ENCODE data around the gene AKR7A3. TPM values are rescaled to one million over a fixed set of nuclear protein-coding genes. Genes with fewer than 3 reads are reported as not detected.
"Not testable (repeated sequence)": the region's sequence is repeated elsewhere in the genome, so short reads cannot be mapped to it uniquely, and the experiment has no call there.

Gene AKR7A3
- polyA plus RNA-seq, 1 donor: 3.2 TPM

DNA sequence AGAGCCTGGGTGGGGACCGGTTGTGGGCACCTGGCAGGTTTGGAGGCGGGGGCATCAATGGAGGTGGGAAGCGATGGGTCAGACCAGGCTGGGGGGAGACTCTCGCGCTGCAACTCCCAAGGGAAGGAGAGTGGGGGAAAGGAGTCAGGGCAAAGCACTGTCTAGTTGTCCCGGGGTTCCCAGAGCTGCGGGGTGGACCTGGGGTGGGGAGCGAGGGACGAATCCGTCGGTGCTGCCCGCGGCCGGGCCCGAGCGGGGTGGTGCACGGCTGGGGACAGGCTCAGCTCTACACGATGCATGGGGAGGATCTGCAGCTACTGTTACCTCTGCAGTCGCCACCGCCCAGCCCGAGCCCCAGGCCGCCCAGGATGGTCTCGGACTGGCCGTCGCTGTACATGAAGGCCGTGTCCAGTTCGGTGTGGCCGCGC is 22.9 kb upstream of the AKR7A3 start:
- WGBS (ENCODE audit: insufficient coverage, low lambda C conversion rate): 0% methylated on average over 1 of the region's 29 CpGs
- H3K9me3 ChIP-seq (ENCODE audit: control insufficient read depth, low read depth, low read length): no peaks in the 10 kb centered on the region
- peaks cover 32% of the 10 kb centered on the region for H3K36me3 ChIP-seq (ENCODE audit: control insufficient read depth, insufficient read depth, low read length)
- H3K27ac ChIP-seq (ENCODE audit: low read length): peak overlapping the region; percentile 58
- peaks cover 36% of the 10 kb centered on the region for H3K4me1 ChIP-seq (ENCODE audit: control insufficient read depth, insufficient read depth, low read length)
- H3K4me3 ChIP-seq (ENCODE audit: low read length): peak overlapping the region; percentile 76
- no peaks in the 10 kb centered on the region for H3K27me3 ChIP-seq (ENCODE audit: control insufficient read depth, insufficient read depth, low read length)
- no peak for DNase-seq

DNA sequence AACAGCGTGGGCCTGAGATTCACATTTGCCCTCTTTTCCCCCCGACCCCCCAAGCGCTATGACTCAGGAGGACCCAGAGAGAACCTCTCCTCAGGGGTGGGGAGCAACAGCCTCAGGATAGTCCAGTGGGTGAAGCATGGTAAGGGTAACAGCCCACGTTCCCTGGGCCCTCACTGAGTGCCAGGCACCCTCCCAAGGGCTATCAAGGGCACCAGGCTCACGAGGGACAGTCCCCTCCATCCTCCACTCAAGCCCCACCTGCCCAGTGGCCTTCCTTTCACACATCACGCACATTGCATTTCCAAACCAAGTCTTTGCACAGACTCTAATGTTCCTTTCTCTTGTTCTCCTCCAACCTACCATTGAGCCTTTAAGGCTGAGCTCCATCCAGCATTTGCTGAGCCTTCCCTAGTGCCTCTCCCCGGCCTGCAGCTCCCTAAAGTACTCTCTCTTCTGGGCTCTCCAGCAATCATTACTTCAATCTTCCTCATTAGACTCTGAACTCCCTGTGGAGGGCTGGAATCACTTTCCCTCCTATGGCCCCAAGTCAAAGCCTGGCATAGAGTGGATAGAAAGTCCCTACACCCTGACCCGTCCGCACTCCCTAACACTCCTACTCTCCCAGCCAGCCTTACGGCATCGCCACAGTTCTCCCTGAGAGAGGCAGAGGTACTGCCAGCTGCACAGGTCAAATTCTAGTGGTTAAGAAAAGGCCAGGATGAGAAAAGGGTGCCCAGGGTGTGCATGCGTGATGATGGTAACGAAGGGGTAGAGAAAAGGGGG is 22.3 kb upstream of the AKR7A3 start:
- WGBS (ENCODE audit: insufficient coverage, low lambda C conversion rate): 56% methylated on average over 5 of the region's 13 CpGs

DNA sequence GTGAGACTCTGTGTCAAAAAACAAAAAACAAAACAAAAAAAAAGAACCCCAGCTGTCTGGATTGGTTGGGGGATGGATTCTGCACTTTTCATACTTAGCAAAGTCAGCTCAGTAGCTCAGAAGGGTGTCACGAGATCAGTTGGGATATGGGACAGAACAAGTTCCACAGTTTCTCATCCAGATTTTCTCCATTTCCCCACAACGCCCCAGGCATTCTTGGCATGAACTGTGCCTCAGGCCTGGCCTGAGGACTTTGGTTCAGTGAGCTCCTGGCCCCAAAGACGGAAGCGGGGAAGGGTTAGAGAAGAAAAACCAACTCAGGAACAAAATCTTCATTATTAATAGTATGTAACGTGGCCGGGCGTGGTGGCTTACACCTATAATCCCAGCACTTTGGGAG is 21.5 kb upstream of the AKR7A3 start:
- H3K27ac ChIP-seq (ENCODE audit: low read length): no peak overlapping the region
- H3K4me1 ChIP-seq (ENCODE audit: control insufficient read depth, insufficient read depth, low read length): peaks cover 36% of the 10 kb centered on the region
- WGBS (ENCODE audit: insufficient coverage, low lambda C conversion rate): no CpG with 5 or more reads among the region's 7 CpGs
- H3K4me3 ChIP-seq (ENCODE audit: low read length): no peak overlapping the region
- H3K9me3 ChIP-seq (ENCODE audit: control insufficient read depth, low read depth, low read length): no peaks in the 10 kb centered on the region
- DNase-seq: no peak
- no peaks in the 10 kb centered on the region for H3K27me3 ChIP-seq (ENCODE audit: control insufficient read depth, insufficient read depth, low read length)
- H3K36me3 ChIP-seq (ENCODE audit: control insufficient read depth, insufficient read depth, low read length): peaks cover 44% of the 10 kb centered on the region

More for the DNA sequence above, 22.3 kb upstream of the AKR7A3 start:
- Histone ChIP-seq H3K9me3 (ENCODE audit: control insufficient read depth, low read depth, low read length) (no peaks in the 10 kb centered on the region), H3K4me1 (ENCODE audit: control insufficient read depth, insufficient read depth, low read length) (peaks cover 36% of the 10 kb centered on the region), H3K27me3 (ENCODE audit: control insufficient read depth, insufficient read depth, low read length) (no peaks in the 10 kb centered on the region), H3K4me3 (ENCODE audit: low read length) (peak overlapping the region; percentile 76), H3K36me3 (ENCODE audit: control insufficient read depth, insufficient read depth, low read length) (peaks cover 38% of the 10 kb centered on the region), H3K27ac (ENCODE audit: low read length) (peak overlapping the region; percentile 58)
- peak; percentile 54 to 75 for DNase-seq

DNA sequence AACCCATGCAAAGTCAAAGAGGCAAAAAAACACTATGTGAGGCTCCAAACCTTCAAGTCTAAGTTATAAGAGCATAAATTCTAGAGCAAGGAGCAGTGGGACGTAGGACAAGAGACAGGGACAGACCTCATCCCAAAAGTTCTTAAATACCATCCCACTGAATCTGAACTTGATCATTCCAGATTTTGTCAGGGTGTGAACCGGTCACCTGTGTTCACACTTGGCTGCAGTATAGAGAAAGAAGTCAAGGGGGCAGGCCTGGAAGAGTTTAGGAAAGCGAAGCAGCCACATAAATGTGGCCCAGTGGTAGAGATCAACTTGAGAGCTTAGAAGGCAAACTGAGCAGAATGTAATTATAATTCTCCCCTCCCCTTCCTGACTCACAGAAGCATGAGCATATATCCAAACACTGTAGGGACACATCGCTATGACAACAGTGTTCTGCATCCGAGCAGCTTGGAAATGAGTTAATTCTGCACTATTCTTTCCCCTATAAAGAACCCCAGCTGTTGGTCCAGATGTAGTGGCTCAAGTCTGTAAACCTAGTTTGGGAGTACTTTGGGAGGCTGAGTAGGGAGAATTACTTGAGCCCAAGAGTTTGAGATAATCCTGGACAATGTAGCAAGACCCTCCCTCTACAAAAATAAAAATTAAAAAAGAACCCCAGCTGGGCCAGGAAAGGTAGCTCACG is 20.7 kb upstream of the AKR7A3 start:
- H3K27me3 ChIP-seq (ENCODE audit: control insufficient read depth, insufficient read depth, low read length): no peaks in the 10 kb centered on the region
- H3K27ac ChIP-seq (ENCODE audit: low read length): no peak overlapping the region
- DNase-seq: no peak
- peaks cover 51% of the 10 kb centered on the region for H3K36me3 ChIP-seq (ENCODE audit: control insufficient read depth, insufficient read depth, low read length)
- no CpG with 5 or more reads among the region's 6 CpGs for WGBS (ENCODE audit: insufficient coverage, low lambda C conversion rate)
- H3K4me3 ChIP-seq (ENCODE audit: low read length): no peak overlapping the region
- peaks cover 36% of the 10 kb centered on the region for H3K4me1 ChIP-seq (ENCODE audit: control insufficient read depth, insufficient read depth, low read length)
- H3K9me3 ChIP-seq (ENCODE audit: control insufficient read depth, low read depth, low read length): no peaks in the 10 kb centered on the region

DNA sequence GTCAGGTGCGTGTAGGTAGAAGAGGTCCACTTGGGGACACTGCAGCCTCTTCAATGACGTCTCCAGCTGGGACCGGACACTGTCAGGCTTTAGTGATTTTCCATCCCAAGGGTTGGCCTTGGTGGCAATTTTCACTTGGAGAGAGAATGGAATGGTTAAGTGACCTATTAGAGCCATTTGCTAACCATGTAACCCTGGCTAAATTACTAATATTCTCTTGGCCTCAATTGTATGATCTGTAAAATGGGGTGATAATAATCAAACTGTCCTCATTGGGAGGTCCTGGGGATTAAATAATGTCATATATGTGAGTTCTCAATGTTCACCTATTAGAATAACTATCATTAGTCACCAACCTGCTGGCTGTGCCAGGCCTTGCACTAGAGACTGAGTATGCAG is 19.9 kb upstream of the AKR7A3 start:
- no peak for DNase-seq
- peaks cover 29% of the 10 kb centered on the region for H3K4me1 ChIP-seq (ENCODE audit: control insufficient read depth, insufficient read depth, low read length)
- no peaks in the 10 kb centered on the region for H3K9me3 ChIP-seq (ENCODE audit: control insufficient read depth, low read depth, low read length)
- no peaks in the 10 kb centered on the region for H3K27me3 ChIP-seq (ENCODE audit: control insufficient read depth, insufficient read depth, low read length)
- peaks cover 56% of the 10 kb centered on the region for H3K36me3 ChIP-seq (ENCODE audit: control insufficient read depth, insufficient read depth, low read length)
- peak overlapping the region; percentile 14 for H3K27ac ChIP-seq (ENCODE audit: low read length)
- WGBS (ENCODE audit: insufficient coverage, low lambda C conversion rate): no CpG with 5 or more reads among the region's 3 CpGs
- no peak overlapping the region for H3K4me3 ChIP-seq (ENCODE audit: low read length)

DNA sequence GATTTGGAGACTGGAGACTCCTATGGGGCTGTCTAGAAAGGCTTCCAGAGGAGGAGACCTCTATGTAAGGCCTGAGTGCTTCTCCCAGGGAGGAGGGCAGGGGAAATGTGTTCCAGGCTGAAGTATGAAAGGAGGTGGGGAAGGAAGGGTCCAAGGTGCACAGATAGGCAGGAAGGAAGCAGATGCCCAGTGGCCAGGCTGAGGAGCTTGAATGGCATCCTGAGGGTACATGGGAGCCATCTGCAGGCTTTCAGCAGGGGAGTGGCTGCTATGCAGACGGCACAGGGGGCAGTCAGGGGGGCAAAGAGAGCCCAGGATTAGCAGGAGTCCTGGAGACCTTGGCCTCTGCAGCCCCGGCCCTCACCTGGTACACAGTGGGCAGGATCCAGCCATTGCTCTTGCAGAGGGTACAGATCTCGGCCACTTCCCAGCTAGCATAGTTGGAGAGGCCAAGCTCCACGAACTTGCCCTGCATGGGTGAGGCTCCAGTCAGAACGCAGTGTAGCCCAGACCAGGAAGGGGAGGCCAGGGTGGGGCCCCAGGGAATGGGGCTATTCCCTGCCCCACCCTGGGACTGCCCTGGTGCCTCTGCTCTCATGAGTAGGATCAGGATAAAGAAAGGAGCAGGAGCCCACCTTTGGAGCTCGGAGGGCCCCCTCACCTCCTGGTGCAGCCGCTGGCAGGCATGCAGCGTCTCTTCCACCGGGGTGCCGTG is 19.4 kb upstream of the AKR7A3 start:
- Histone ChIP-seq H3K9me3 (ENCODE audit: control insufficient read depth, low read depth, low read length) (no peaks in the 10 kb centered on the region), H3K4me3 (ENCODE audit: low read length) (no peak overlapping the region), H3K36me3 (ENCODE audit: control insufficient read depth, insufficient read depth, low read length) (peaks cover 61% of the 10 kb centered on the region), H3K27me3 (ENCODE audit: control insufficient read depth, insufficient read depth, low read length) (no peaks in the 10 kb centered on the region), H3K4me1 (ENCODE audit: control insufficient read depth, insufficient read depth, low read length) (peaks cover 25% of the 10 kb centered on the region), H3K27ac (ENCODE audit: low read length) (peak overlapping the region; percentile 20)
- no CpG with 5 or more reads among the region's 10 CpGs for WGBS (ENCODE audit: insufficient coverage, low lambda C conversion rate)
- peak; percentile 37 to 58 for DNase-seq

DNA sequence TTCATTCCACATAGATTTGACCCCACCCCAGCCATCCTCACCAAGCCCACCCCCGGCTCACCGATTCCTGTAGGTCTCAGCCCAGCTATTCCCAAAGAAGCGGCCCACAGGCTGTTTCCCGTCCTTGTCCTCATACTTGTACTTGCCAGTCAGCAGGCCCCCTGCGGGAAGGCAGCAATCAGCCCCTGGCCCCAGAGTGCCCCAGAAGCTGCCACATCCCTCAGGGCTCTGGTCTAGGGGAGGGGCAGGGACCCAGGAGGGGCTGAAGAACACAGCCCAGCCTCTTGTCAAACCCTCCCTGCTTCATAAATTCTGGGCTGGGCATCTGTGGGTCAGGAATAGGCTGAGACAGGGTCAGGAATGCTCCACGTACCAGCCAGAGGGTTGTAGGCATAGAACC is 18.4 kb upstream of the AKR7A3 start:
- no peak for DNase-seq
- no CpG with 5 or more reads among the region's 6 CpGs for WGBS (ENCODE audit: insufficient coverage, low lambda C conversion rate)
- H3K27me3 ChIP-seq (ENCODE audit: control insufficient read depth, insufficient read depth, low read length): no peaks in the 10 kb centered on the region

DNA sequence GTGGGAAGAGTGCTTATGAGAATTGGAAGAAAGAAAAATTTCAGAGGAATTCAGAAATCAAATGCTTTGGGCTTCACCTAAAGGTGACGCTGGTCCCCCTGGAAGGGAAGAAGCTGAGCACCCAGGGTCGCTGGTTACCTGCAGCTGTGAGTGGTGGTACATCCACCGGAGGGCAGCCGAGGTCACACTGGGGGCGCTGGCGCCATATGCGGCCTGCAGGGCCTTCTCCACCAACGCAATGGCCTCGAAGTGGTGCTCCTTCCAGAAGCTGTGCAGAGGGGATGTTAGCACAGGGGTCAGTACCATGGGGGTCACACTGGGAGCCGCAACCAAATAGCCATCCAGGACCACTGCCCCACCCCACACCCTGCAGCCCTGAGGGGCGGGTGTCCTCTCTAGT is 17.3 kb upstream of the AKR7A3 start:
- H3K4me1 ChIP-seq (ENCODE audit: control insufficient read depth, insufficient read depth, low read length): peaks cover 20% of the 10 kb centered on the region
- peaks cover 70% of the 10 kb centered on the region for H3K36me3 ChIP-seq (ENCODE audit: control insufficient read depth, insufficient read depth, low read length)
- no CpG with 5 or more reads among the region's 11 CpGs for WGBS (ENCODE audit: insufficient coverage, low lambda C conversion rate)
- H3K9me3 ChIP-seq (ENCODE audit: control insufficient read depth, low read depth, low read length): no peaks in the 10 kb centered on the region
- no peak overlapping the region for H3K27ac ChIP-seq (ENCODE audit: low read length)
- DNase-seq: no peak
- no peak overlapping the region for H3K4me3 ChIP-seq (ENCODE audit: low read length)
- no peaks in the 10 kb centered on the region for H3K27me3 ChIP-seq (ENCODE audit: control insufficient read depth, insufficient read depth, low read length)

More for the DNA sequence above, 18.4 kb upstream of the AKR7A3 start:
- peaks cover 70% of the 10 kb centered on the region for H3K36me3 ChIP-seq (ENCODE audit: control insufficient read depth, insufficient read depth, low read length)
- no peaks in the 10 kb centered on the region for H3K9me3 ChIP-seq (ENCODE audit: control insufficient read depth, low read depth, low read length)
- H3K27ac ChIP-seq (ENCODE audit: low read length): no peak overlapping the region
- no peak overlapping the region for H3K4me3 ChIP-seq (ENCODE audit: low read length)
- H3K4me1 ChIP-seq (ENCODE audit: control insufficient read depth, insufficient read depth, low read length): peaks cover 20% of the 10 kb centered on the region

DNA sequence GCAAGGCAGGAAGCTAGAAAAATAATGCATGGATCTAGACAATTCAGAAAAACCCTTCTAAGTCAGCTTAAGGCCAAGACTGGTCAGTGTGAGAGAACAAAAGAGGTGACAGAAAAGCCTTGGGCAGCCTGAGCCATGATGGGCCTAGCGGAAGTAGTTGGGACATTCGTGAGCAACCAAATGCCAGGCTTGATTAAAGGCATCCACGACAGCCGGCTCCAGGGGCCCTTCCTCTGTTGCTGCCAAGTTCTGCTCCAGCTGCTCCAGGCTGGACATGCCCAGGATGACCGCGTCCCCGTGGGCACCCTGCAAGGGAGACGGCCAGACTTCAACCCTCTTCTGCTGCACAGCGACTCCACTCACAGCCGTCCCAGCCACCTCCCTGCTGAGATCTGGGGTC is 15.5 kb upstream of the AKR7A3 start:
- Histone ChIP-seq H3K36me3 (ENCODE audit: control insufficient read depth, insufficient read depth, low read length) (peaks cover 69% of the 10 kb centered on the region), H3K4me1 (ENCODE audit: control insufficient read depth, insufficient read depth, low read length) (peaks cover 16% of the 10 kb centered on the region)
- not testable (repeated sequence) for DNase-seq; H3K27me3 ChIP-seq (ENCODE audit: control insufficient read depth, insufficient read depth, low read length); H3K9me3 ChIP-seq (ENCODE audit: control insufficient read depth, low read depth, low read length); H3K27ac ChIP-seq (ENCODE audit: low read length); H3K4me3 ChIP-seq (ENCODE audit: low read length)
- WGBS (ENCODE audit: insufficient coverage, low lambda C conversion rate): no CpG with 5 or more reads among the region's 10 CpGs

DNA sequence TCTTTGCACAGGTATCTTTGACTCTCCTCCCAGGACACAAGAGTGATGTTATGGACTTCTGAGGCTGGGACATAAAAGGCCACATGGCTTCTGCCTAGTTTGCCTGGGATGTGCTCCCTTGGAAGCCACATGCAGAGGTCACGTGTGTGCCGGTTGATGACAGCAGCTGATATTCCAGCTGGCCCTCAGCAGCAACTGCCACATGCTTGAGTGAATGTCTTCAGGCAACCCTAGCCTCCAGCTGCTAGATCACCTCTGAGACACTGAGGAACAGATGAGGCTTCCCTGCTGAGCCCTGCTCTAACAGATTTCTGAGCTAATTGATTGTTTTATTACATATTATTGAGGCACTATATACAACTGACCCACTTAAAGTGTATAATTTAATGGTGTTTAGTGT is 11.6 kb upstream of the AKR7A3 start:
- Histone ChIP-seq H3K27ac (ENCODE audit: low read length) (no peak overlapping the region), H3K9me3 (ENCODE audit: control insufficient read depth, low read depth, low read length) (peaks cover under 1% of the 10 kb centered on the region), H3K36me3 (ENCODE audit: control insufficient read depth, insufficient read depth, low read length) (peaks cover 30% of the 10 kb centered on the region), H3K4me3 (ENCODE audit: low read length) (no peak overlapping the region), H3K4me1 (ENCODE audit: control insufficient read depth, insufficient read depth, low read length) (no peaks in the 10 kb centered on the region), H3K27me3 (ENCODE audit: control insufficient read depth, insufficient read depth, low read length) (no peaks in the 10 kb centered on the region)
- no CpG with 5 or more reads among the region's 2 CpGs for WGBS (ENCODE audit: insufficient coverage, low lambda C conversion rate)
- no peak for DNase-seq

Data from large intestine (tissue), 3 donors.